GM12891 (cell line): Measurements from ENCODE around the gene PSMD11.
A peak's percentile ranks its signal among the peaks of the same experiment; 100 is the strongest.
"Not testable (repeated sequence)": the region's sequence is repeated elsewhere in the genome, so short reads cannot be mapped to it uniquely, and the experiment has no call there.

ENCODE experiments used
- DNase-seq: peaks from one replicate; pipeline ENCODE4 v3.0.0; 2011; ENCODE audit warnings: low spot score; ENCODE audit not compliant: insufficient read length
- FAIRE-seq: peaks from 2 replicates; lab custom pipeline; 2011; peaks lifted over from hg19 to GRCh38; lab: Jason Lieb, UNC
- PAX5 ChIP-seq: IDR thresholded peaks from 2 replicates; pipeline ENCODE4 v1.6.1; 2011; ENCODE audit warnings: low read length, moderate library complexity, mild to moderate bottlenecking; ENCODE audit not compliant: insufficient read depth, severe bottlenecking
- POLR2A ChIP-seq: IDR thresholded peaks from 2 replicates; pipeline ENCODE4 v1.6.1; 2011; ENCODE audit warnings: low read depth, low read length, control low read depth
- POLR2AphosphoS5 ChIP-seq: IDR thresholded peaks from 2 replicates; pipeline ENCODE4 v1.6.1; 2011; ENCODE audit warnings: low read depth, low read length, control low read depth
- POU2F2 ChIP-seq: IDR thresholded peaks from 2 replicates; pipeline ENCODE4 v1.6.1; 2011; ENCODE audit warnings: low read depth, mild to moderate bottlenecking, control low read depth, low read length, moderate library complexity
- SPI1 ChIP-seq: IDR thresholded peaks from 2 replicates; pipeline ENCODE4 v1.6.1; 2011; ENCODE audit warnings: low read depth, low read length, control low read depth
- TAF1 ChIP-seq: IDR thresholded peaks from 2 replicates; pipeline ENCODE4 v1.6.1; 2011; ENCODE audit warnings: low read depth, low read length, control low read depth

PSMD11 gene

DNA sequence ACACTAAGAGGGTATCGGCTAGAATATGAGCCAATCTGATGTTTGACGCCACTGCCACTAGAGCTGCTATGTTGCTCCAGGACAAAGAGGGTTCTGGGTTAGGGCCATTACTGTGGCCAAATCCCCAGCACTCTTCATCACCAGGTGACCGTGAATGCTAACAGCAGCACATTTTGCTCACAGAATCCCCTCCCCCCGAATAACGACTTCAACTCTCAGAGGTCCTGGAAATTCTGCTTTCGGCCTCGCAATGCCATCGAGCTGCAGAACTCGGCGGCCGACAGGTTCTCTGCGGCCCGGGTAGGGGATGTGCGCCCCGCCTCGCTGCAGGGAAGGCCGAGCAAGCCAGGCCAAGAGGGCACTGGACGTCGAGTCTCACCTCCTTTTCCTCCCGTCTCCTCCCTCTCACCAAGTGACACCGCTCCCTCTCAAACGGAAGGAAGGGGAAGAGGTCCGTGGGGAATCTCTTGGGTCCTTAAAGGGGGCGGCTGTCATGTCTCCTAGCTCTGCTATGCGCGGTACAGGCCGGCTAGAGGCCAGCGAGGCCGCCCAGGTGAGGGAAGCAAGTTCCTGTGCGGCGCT, 74.4 kb downstream of the PSMD11 start:
- FAIRE-seq (peak; percentile 89), DNase-seq (no peak)
- TF ChIP-seq TAF1 (no peak), POU2F2 (no peak), POLR2AphosphoS5 (no peak), SPI1 (no peak), POLR2A (no peak), PAX5 (no peak)

DNA sequence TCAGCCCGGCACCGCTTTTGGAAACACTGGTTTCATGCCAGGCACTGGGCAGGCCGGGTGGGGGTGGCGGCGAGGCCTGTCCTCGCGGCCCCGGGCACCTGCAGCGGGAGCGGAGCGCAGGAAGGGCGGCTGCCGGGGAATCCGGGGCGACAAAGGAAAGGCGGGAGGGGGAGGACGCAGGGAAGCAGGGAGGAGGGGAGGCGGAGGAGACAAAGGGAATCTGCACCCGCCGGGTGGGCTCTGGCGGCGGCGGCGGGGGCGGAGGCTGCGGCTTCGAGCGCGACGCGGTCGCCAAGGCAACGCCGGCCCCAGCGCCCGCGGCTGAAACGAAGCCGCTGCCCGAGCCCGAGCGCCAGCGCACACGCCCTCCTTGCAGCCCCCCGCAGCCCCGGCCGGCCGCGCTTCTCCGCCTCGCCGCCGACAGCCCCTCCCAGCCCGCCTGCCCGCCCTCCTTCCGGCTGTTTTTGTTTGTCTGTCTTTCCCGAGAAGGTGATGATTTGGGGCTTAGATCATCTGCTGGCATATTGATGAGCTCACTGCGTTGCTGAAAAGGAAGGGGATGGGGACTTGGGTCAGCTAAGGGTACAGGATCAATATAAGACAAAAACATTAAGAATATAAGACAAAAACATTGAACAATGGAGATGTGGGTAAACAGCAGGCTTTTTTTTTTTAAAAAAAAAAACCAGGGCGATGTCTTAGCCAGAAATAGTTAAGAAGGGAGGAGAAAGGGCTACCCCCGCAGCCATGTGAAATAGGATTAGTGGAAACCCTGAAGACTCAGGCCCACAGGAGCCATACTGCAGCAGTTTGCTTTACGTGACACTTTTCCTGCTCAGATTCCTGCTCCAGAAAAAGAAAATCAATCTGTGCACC, 75.2 kb downstream of the PSMD11 start:
- FAIRE-seq (peak; percentile 86), DNase-seq (no peak)
- TF ChIP-seq TAF1 (no peak), POU2F2 (no peak), PAX5 (peak; percentile 31), POLR2A (peak; percentile 26; the same call in 1 of the 2 replicates), POLR2AphosphoS5 (no peak), SPI1 (no peak)

- peak; percentile 95 for FAIRE-seq
- DNase-seq = no peak
- TF ChIP-seq PAX5 (peak; percentile 54), POLR2AphosphoS5 (peak; percentile 92), SPI1 (no peak), TAF1 (peak; percentile 85), POU2F2 (peak; percentile 59), POLR2A (peak; percentile 91)
These were observed 75.9 kb downstream of the PSMD11 start for GRCh38 chr17:32520104-32520701.

DNA sequence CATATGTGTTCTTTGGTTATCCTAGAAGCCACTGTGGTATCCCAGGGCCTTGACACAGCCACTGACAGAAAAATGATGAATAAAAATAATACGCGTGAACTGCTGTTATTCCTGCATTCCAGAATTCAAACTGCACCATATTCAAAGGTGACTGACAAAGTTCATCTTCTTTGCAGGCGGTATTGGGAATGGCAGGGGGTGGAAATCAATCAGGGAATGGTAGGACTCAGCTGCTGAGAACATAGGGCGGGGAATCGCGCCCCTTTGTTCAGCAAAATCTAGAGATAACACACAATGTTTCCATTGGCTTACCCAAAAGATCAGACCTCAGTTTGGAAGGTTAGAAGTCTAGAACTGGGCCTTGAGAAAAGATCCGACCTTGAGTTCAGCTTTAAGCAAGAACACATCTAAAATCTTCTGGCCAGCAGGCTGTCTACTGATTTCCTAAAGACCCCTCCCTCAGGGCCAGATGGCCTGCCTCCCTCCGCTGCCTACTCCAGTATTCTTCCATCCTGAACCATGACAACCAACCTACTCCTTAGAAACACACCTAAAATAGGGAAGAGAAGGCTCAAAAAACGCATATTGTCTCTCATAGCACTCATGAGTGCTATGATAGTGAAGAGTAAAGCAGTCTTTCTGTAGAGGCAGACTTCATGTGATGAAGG, 76.6 kb downstream of the PSMD11 start:
- no peak for FAIRE-seq
- TF ChIP-seq POLR2A (no peak), POU2F2 (no peak), PAX5 (no peak), TAF1 (no peak), SPI1 (no peak), POLR2AphosphoS5 (no peak)
- no peak for DNase-seq

DNA sequence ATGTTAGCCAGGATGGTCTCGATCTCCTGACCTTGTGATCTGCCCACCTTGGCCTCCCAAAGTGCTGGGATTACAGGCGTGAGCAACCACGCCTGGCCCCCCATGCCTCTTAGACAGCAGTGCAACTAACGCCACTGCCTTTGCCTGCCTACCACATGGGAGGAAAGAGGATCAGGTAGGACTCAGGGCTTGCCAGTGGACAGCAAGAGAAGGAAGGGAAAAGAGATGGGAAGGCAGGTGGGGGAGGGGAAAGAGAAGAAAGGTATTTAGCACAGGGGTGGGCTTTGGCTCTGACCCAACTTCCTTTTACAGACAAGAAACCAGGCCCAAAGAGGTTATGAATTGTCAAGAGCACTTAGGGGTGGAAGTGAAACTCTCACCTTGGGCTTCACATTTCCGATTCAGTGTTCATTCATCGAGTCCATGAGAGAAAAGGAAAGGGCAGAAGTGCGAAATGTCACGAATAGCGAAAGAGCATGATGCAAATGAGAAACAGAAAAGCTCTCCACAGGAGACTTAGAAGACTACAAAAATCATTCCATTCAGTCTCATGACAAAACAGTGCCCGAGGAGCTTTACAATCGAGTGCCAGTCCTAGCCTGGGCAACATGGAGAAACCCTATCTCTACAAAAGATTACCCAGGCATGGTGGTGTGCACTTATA, 78.8 kb downstream of the PSMD11 start:
- FAIRE-seq (peak; percentile 96), DNase-seq (no peak)
- TF ChIP-seq POLR2A (peak; percentile 86), SPI1 (peak; percentile 96), POLR2AphosphoS5 (peak; percentile 89), PAX5 (no peak), TAF1 (peak; percentile 55), POU2F2 (peak; percentile 93; the same call in 1 of the 2 replicates)

DNA sequence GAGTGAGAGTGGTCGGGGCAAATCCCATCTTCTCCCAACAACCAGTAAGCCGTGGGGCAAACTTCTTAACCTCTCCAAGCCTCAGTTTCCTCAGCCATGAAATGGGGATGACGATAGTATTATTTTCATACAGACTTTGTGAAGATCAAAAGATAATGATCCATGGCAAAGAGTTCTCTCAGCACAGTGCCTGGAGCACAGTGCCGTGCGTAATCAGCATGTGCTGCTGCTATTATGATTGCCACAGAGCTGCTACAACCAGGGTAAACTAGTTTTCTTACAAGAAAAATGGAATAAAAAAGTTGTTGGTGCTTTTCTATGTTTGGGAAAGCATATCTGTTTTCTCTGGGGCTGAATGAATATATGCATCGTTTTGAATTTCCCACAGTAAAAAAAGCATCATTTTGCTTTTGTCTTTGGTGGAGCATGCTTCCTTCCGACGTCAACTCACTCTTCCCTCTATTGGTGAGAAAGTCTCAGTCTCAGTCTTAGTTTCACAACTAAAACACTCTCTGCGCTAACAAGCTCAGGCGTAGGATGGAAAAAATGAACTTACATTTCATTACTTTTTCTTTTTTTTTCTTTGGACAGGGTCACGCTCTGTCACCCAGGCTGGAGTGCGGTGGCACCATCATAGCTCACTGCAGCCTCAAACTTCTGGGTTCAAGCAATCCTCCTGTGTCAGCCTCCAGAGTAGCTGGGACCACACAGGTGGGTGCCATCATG, 79.7 kb downstream of the PSMD11 start:
- FAIRE-seq = peak; percentile 93
- TF ChIP-seq POU2F2 (no peak), POLR2AphosphoS5 (0 out of 2 replicates have a peak, but pooled peaks have one; percentile 10), PAX5 (peak; percentile 96), SPI1 (peak; percentile 39; the same call in 1 of the 2 replicates), TAF1 (peak; percentile 34; the same call in 1 of the 2 replicates), POLR2A (peak; percentile 19)
- DNase-seq = no peak

- not testable (repeated sequence) for DNase-seq, FAIRE-seq
These were observed 80.2 kb downstream of the PSMD11 start for GRCh38 chr17:32524553-32524880.

DNA sequence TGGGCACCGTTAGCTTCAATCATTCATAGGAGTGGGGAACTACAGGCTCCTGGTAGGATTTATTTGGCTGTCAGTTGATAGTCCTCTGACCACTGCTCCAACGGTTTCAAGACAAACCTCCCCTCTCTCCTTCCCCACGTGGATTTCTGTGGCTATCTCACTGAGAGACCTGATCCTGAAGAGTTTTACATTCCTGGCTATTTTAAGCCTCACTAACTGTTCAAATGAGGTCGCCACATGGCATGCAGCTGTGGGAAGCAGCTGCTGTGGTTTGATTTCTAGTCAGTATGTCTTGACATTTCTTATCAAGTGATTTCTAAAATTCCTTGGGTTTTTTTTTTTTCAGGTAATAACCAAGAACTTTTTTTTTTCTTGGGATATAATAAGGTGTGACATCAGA, 80.8 kb downstream of the PSMD11 start:
- no peak for DNase-seq
- peak; percentile 84 for FAIRE-seq
- TF ChIP-seq POU2F2 (no peak), TAF1 (no peak), POLR2A (no peak), PAX5 (no peak), POLR2AphosphoS5 (no peak), SPI1 (no peak)
